ENCODE data around the gene AQP5.

The AQP5 gene

DNA sequence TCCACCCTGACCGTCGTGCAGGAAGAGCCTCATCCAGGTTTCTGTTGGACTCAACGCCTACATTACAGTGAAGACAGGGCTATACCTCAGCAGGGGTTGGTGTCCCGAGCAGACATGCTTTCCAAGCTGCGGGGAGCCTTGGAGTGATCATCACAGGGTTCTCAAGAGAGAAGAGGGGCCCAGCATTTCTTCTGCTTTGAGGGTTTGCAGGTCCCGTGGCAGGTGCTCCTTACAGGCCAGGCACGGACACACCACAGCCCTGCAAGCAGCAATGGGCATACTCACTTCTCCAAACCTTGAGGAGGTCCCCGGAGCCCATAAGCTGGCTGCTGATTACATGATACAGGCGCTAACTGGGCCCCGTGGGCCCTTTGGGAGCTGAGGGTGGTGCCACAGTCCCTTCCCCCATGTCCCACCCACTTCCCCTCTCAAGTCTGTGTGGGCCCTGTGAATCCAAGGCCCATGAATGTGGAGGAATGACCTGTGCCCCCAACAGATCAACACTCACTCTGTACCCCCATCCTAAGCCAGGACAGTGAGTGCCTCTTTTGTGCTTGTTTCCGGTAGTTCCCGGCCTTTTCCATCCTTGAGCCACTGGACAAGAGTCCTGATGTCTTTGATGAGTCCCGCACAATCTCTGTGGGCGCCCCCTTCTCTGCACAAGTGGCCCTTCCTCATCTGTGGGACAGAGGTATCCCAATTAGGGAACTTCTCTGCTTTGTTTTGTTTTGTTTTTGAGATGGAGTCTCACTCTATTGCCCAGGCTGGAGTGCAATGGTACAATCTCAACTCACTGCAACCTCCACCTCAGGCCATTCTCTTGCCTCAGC, 10.0 kb upstream of the AQP5 start:
- DNase-seq: no peak

DNA sequence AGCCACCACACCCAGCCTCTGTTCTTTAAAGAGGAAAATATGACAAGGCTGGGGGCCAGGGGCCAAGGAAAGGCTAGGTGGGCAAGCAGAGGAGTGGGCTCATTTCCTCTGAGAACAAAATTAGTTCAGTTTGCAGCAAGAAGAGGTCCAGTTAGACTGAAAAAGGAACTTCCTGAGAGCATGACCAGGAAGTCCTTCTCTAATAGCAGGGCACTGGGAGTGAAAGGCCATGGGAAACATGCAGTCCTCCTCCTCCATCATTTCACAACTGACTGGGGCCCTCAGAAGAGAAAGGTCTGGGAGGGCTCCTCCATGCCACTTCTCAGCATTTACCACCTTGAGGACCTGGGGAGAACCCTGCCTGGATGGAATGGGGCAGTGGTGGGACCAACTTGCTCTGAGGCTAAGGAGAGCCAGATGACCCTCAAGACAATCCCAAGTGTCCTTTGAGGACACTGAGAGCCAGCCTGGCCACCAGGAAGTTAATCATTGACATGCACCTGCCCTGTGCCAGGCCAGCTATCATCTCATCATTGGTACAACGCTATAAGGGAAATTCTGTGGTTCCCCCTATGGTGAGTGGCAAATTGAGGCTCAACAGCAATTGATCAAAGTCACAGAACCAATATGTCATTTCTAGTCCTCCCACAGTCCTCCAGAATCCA, 9.1 kb upstream of the AQP5 start:
- no peak for DNase-seq

DNA sequence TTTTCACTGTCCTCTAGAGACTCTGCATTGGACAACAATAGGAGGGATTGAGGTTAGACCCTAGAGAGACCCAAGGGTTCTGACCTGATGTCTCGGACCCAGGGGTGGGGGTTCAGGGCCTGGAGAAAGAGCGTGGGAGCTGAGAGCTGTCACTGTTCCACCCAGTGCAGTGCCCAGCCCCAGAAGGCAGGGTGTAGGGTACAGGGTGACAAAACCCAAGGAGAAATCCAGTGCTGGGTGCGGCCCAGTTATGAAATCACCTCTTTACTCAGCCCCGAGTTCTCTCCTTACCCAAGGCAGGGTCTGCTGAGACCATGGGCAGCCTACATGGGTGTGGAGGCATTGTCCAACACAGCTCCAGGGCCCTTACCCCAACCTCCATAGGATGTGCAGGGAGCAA, 8.5 kb upstream of the AQP5 start:
- DNase-seq: no peak

DNA sequence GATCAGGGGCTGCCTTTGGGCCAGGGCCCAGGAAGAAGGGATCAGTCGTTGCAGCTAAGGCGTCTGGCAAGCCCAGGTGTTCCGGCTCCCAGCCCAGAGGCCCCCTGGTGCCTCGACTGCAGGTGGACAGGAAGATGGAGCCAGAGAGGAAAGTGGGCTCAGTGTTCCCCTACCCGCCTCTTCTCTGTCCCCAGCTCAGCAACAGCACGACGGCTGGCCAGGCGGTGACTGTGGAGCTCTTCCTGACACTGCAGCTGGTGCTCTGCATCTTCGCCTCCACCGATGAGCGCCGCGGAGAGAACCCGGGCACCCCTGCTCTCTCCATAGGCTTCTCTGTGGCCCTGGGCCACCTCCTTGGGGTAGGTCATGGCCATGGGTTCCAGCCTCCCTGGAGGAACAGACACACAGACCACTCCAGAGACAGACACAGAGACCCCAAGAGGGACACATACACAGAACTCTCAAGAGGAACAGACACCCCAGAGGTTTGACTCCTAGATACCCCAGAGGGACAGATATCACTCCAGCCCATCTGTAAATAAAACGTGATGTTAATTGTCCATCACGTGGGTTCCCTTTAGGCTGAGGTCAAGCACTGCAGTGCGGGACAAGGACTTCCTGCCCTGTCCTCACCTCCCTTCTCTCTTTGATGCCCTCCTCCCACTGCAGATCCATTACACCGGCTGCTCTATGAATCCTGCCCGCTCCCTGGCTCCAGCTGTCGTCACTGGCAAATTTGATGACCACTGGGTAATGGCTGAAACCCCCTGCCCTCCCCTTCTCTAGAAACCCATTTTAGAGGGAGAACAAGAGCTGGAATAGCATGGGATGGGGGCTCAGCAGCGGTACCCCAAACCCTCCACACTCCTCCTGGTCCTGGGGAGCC, 7.5 kb upstream of the AQP5 start:
- DNase-seq: no peak

DNA sequence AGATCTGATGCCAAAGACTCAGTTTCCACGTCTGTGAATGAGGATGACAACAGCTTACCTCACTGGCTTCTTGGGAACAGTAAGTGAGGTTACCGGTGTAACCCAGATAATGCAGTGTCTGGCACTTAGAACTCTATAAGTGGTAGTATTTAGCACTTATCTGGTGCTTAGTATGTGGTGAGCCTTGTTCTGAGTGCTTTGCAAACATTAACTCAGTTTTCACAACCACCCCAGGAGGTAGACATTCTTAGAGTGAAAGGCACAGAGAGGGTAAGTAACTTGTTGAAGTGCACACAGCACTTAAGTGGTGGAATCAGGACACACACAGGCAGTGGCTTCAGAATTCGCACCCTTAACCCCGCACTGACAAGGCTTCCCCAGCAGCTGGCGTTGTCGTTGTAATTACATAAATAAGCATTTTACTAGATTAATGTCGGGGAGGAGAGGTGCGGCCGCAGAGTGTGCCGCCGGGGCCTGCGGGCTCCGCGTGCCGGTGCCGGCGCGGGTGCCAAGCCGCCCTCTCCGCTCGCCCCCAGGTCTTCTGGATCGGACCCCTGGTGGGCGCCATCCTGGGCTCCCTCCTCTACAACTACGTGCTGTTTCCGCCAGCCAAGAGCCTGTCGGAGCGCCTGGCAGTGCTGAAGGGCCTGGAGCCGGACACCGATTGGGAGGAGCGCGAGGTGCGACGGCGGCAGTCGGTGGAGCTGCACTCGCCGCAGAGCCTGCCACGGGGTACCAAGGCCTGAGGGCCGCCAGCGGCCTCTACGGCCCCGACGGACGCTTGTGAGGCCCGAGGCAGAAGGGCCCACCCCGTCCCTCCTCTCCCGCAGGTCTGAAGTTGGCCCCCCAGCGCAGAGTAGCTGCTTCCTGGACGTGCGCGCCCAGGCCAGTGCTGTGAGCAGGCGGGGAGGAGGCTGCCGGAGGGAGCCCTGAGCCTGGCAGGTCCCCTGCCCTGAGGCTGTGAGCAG, 6.5 kb upstream of the AQP5 start:
- no peak for DNase-seq

DNA sequence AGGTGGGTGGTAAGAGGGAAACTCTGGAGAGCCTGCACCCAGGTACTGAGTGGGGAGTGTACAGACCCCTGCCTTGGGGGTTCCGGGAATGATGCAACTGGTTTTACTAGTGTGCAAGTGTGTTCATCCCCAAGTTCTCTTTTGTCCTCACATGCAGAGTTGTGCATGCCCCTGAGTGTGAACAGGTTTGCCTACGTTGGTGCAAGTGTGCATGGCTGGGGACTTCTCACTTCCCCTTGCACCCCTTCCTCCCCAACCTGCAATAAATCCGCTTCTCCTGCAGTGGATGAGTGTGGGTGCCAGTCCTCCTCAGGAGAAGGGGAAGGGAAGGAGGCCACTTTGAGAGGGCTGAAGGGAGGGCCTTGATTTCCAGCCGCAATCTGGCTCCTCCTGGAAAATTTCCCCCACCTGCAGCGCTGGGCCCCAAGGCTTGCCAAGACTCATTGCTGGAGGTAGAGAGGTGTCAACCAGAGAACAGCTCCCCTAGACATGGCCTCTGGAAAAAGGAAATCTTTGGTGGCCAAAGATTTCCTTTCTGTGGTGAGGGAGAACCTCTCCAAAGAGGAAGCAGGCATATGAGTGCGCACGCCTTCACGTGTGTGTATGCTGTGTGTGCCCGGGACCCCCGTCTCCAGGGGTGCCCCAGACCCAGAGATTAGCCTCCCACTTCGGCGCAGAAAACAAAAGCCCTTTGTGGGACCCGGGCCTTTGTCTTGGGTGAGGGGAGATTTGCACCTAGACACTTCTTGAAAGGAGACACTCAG, 5.6 kb upstream of the AQP5 start:
- no peak for DNase-seq

DNA sequence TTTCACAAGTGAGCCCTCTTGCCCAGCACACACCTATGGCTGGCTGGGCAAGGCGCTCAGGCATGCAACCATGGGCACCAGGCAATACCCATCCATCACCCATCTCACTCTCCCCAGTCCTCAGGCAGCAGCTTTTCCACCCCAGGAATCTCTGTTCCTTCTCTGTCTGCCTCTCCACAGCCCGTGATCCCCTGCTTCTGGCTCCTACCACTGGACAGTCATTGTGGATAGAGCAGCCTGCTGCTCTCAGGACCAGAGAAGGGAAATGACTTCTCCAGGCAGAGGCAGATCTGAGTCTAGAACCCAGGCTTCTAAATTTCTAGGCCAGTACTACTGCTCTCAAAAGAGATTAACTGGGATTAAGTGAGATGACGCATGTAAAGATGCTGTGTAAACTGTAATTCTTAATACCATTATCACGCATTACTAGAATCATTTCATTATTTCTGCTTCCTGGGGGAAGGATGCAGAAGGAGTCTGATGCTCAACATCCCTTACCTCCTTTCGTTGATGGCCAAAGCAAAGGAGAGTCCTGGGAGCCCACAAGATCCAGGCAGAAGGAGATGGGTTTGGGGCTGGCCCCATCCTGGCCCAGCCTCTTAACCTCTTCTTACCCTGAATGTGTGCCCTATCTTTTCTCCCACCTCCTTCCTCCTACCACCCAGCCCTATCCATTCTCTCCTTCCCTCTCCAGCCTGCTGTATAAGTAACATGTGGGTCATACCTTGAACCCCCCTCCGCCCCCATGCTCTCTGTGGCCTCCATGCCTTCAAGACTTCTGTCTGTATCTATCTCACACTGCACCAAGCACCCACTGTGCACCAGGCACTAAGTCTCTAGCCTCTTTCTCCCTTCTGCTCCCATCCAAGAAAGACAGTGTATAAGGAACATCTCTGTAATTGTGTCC, 4.8 kb upstream of the AQP5 start:
- DNase-seq: no peak

DNA sequence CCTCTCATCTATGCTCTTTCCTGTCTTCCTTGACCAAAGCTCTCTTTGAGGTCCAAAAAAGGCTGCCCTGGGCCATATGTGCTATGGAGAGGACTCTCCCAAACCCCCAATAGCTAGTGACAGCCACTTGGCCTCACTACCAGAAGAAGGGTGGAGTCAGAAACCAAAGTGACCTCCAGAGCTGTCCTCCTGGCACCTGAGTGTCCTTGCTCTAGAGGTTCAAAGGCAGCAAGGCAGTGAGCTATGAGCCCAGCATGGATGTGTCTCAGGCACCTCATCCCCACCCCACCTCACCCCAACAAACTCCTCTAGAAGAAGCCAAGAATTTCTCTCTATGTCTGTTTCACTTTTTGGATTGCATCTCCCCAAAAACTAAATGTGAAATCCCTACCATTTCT, 4.1 kb upstream of the AQP5 start:
- no peak for DNase-seq

DNA sequence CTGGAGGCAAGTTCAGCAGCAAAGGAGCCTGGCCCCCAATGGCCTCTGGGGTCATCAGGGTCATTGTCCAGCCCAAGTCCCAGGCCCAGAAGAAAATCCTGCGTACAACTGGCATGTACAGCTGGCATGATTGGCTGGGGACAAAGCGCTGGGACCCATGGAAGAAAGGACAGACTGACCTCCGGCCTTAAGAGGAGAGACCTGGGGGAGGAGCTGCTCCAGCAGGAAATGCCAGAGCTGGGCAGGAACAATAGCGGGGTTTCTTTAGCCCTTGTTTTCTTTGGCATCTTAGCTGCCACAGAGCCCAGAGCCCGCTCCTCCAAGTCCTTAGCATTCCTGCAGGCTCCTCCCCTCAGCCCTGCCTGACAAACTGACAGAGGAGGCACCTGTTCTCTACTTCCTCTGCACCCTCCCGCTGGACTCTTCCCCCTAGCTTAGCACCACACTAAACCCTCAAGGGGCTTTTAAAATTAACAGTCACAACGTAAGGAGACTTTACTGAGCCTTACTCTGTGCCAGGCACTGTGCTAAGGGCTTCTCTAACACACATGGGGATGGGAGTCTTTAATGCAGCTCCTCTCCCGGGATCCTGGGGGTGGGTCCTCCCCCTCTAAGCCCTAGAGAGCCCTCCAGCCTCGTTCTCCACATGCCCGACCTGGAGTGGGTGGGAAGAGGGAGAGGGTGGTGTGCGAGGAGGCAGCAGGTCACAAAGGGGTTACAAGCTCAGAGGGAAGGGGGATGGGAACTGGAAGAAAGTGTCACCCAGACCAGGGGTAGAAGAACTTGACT, 1.8 kb upstream of the AQP5 start:
- DNase-seq: no peak

DNA sequence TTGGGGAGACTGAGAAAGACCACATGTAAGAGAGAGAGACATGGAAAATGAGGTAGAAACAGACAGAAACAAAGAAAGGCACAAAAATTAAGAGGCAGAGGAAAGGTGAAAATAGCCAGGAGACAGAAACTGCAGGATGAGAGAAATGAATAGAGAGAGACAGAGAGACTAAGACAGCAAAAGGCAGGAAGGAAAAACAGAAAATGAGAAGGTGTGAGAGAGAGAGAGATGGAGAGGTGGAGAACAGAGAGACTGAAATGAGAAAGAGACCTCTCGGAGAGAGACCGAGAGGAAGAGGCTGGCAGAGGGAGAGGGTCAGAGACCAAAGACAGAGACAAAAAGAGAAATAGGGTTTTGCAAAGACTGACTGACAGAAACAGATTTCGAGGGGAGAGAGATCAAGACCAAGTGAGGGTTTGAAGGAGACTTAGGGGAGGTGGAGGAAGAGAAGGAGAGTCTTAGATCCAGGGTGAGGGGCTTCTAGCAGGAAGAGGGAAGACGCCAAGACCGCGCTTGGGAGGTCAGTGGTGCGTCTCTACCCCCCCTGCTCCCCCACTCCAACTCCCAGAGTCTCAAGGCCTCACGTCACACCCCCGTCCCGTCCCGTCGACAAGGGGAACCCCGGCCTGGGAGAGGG, 1.1 kb upstream of the AQP5 start:
- no peak for DNase-seq

DNA sequence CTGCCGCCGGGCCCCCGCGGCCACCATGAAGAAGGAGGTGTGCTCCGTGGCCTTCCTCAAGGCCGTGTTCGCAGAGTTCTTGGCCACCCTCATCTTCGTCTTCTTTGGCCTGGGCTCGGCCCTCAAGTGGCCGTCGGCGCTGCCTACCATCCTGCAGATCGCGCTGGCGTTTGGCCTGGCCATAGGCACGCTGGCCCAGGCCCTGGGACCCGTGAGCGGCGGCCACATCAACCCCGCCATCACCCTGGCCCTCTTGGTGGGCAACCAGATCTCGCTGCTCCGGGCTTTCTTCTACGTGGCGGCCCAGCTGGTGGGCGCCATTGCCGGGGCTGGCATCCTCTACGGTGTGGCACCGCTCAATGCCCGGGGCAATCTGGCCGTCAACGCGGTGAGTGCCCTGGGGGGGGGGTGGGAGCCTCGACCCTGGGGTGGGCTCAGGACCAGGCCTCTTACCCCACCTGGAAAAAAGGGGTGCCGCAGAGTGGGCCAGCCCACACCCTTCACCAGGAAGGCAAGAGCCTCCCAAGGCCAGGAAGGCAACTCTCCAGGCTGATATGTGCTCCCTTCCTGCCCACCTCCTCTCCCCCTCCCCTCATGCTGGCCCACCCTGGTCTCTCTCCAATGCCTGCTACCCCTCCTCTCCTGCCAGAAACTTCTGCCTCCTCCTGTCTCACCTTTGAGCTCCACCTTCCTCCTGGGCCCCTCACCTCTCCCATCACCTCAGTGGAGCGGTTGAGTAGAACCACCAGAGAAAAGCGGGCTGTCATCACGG, 507 bp downstream of the AQP5 start:
- no peak for DNase-seq

DNA sequence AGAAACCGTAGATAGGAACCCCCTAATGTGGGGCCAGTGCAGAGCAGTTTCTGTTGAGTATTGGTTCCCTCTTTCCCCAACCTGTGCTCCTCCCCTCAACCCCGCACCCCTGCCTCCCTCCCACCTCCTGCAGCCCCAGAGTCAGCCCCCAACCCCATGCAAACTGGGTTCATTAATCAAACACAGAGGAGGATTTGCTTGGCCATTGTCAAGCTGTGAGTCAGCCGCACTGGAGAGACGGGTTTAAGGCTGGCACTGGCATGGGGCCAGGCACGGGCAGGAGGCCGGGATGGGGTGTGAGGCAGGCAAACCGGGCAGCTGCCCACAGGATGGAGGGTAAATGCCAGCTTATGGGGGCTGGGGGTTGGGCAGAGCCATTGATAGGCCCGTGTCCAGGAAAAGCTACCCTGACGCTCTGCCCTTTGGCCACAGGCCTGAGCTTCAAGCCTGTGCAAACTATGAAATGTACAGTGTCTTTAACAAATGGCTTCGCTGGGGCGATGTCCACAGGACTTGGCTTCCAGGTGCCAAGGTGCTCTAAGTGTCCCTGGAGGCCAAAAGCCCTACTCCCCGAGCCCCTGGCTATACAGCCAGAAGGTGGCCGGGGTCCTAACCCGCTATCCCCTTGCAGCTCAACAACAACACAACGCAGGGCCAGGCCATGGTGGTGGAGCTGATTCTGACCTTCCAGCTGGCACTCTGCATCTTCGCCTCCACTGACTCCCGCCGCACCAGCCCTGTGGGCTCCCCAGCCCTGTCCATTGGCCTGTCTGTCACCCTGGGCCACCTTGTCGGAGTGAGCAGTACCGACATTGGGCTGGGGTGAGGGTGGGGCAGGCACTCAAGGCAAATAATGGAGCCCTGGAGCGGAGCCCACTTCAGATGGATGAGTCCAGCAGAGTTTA, 1.4 kb downstream of the AQP5 start:
- DNase-seq: no peak

DNA sequence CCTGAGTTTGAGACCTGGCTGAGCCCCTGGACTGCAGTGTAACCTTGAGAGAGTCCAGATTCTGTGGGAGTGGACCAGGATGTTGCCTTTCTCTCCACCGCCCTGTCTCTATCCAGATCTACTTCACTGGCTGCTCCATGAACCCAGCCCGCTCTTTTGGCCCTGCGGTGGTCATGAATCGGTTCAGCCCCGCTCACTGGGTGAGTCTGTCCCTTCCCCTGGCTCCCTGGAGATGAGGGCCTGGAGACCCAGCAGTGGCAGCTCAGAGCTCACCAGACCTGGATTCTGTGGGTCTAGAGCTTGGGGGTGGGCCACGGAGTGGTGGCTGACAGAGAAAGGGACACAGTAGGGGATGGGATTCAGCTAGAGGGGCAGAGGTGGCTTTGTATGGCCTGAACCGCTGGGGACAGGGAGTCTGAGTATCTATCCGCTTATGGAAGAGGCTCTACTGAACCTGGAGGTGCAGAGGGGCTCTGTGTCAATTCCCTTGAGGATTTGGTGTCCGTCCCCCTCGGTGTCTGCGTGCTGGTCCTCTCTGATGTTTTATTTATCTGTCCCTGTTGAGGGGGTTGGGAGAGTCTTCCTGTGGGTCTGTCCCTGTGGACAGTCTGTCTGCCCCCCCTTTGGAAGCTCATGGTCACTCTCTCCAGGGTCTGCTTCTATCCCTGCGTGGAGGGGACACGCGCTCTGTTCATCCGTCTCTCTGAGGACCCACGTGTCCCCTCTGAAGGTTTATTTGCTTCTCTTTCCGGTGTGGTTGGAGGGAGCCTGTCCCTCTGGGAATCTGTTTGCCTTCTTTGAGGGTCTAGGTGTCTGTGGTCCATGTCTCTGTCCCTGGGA, 2.5 kb downstream of the AQP5 start:
- no peak for DNase-seq

DNA sequence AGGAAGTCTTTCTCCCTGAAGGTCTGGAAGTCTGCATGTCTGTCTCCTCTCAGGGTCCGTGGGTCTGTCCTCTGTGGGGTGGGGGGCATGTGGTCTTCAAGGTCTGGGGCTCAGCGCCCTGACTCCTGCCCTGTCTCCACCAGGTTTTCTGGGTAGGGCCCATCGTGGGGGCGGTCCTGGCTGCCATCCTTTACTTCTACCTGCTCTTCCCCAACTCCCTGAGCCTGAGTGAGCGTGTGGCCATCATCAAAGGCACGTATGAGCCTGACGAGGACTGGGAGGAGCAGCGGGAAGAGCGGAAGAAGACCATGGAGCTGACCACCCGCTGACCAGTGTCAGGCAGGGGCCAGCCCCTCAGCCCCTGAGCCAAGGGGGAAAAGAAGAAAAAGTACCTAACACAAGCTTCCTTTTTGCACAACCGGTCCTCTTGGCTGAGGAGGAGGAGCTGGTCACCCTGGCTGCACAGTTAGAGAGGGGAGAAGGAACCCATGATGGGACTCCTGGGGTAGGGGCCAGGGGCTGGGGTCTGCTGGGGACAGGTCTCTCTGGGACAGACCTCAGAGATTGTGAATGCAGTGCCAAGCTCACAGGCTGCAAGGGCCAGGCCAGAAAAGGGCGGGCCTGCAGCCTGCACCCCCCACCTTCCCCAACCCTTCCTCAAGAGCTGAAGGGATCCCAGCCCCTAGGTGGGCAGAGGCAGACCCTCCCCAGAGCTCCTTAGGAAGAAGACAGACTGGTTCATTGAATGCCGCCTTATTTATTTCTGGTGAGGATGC, 3.4 kb downstream of the AQP5 start:
- DNase-seq: no peak

DNA sequence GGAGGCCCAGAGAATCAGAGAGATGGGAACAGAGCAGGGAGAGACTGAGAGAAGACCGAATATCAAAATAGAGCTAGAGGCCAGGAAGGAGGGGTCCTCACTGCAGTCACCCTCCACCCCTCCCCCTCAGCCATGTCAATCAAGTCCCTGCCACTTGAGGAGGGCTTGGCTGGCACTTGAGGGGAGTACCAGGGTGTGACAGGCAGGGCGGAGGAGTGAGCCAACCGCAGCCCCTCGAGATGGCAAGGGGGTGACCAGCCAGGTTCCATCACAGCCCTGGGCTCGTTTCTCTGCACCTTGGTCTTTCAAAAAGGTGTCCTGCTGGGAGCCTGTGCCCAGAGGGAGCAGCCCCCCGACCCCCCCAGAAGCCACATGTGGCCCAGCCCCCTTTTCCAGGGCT, 4.2 kb downstream of the AQP5 start:
- DNase-seq: no peak
